Heart left ventricle (tissue), 13 donors: Measurements from ENCODE around the gene CALR.

Source experiments
- POLR2A ChIP-seq, 2 donors: fragments of 450-650 bp; IDR thresholded peaks; one replicate each; pipeline ENCODE4 v1.6.1; 2017; ENCODE audit warnings: antibody characterized with exemption in 2 of 2, mild to moderate bottlenecking in 2 of 2, moderate library complexity in 2 of 2
- TF ChIP-seq, protein P1 (sequence below), 12 donors: fragments of 200-600 bp; sonication (generic) in 4 of 12; IDR thresholded peaks; one replicate each; pipeline versions ENCODE4 v1.5.0 to v1.8.0; 2018 to 2022; ENCODE audit warnings: antibody characterized with exemption in 12 of 12, mild to moderate bottlenecking in 5 of 12
- donor health status: ischemic (EF 13 %, LVEDD 7.1; RV severe dilation, severe dysfunction).
- donor health status: DM: no; HTN: yes; CAD: no.
- donor health status: DM: no; HTN: no; CAD: no.
- donor health status: ischemic (EF 25% LVEDD 6.9; RV normal size, moderate dysfunction).
- donor health status: ischemic (EF 25% LVEDD 5.7; RV mildly dilated, moderate dysfunction).
- donor health status: ischemic (EF 35%, LVEDD 5.7; RV mildly dilated, moderate dysfunction).
- donor health status: nonischemic (EF 11% LVEDD 7.7; RV severe dilation, severe dysfunction).
- donor health status: DM: yes; HTN: yes; CAD: no.
- donor health status: PGD.
- donor health status: ischemic (EF 29% LVEDD 5.4; RV normal size, mild dysfunction).
- donor health status: nonischemic (EF 23%, LVEDD 6.1; RV moderate dilation, normal function).

DNA sequence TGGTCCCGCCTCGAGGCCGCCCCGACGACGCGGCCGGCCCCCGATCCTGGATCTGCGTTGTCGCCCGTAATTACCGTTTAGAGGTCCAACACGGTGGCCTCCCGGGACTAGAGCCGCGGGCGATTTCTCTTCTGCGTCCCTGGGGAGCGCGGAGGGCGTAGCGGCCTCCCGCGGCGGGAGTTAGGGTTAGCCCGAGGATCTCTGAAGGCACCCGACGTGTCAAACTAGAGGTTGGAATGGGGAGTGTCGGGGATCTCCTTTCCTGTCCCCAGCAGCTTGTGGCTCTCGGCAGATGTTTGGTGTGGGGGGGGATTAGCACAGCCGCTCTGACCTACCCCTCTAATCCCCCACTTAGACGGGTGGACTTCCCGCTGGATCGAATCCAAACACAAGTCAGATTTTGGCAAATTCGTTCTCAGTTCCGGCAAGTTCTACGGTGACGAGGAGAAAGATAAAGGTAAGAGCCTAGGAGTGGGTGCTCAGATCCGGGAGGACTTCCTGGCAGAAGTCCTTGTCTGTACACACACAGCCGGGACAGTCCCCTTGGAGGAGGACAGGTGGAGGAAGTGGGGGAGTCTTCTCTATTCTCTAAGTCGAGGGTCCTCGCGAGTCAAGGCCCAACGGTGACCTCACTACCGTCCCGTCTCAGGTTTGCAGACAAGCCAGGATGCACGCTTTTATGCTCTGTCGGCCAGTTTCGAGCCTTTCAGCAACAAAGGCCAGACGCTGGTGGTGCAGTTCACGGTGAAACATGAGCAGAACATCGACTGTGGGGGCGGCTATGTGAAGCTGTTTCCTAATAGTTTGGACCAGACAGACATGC lies 581 bp downstream of the CALR start:
- TF ChIP-seq, protein P1, sequence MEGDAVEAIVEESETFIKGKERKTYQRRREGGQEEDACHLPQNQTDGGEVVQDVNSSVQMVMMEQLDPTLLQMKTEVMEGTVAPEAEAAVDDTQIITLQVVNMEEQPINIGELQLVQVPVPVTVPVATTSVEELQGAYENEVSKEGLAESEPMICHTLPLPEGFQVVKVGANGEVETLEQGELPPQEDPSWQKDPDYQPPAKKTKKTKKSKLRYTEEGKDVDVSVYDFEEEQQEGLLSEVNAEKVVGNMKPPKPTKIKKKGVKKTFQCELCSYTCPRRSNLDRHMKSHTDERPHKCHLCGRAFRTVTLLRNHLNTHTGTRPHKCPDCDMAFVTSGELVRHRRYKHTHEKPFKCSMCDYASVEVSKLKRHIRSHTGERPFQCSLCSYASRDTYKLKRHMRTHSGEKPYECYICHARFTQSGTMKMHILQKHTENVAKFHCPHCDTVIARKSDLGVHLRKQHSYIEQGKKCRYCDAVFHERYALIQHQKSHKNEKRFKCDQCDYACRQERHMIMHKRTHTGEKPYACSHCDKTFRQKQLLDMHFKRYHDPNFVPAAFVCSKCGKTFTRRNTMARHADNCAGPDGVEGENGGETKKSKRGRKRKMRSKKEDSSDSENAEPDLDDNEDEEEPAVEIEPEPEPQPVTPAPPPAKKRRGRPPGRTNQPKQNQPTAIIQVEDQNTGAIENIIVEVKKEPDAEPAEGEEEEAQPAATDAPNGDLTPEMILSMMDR (IDR thresholded peaks at IDR 0.05) = peak in 3 of 12 donors; percentile 16 to 24 (median 24)
- TF ChIP-seq POLR2A (IDR thresholded peaks at IDR 0.05) = no peak
